ENCODE measurements around the gene THBS4.

THBS4 gene

DNA sequence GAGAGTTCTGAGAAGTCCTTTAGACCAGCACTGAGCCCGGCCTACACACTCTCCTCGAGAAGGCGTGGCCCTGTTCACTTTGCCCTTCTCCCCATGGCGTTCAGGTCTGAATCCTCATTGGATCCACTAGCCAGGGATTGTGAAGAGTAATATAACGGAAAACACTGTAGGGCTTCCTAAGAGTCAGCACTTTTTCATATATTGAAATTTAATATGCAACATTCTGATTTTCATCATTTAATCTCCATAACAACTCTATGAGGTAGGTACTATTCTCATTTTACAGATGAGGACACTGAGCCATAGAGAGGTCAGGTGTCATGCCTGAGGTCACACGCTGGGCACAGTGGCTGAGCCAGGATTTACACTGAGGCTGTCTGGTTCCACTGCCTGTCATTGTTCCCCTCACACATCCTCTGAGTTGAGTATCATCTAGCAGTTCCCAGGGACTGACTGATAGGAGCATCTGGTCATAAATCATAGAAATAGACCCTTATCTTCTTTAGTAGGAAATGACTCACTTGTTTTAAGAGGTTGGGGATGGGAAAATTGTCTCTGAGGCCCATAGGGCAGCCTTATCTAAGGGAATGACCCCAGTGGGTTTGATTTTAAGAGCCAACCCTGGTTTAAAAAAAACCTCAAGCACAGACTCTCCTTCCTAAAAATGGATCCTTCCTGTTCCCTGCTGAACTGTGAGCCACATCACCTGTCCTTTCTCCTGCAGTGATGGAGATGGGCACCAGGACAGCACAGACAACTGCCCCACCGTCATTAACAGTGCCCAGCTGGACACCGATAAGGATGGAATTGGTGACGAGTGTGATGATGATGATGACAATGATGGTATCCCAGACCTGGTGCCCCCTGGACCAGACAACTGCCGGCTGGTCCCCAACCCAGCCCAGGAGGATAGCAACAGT is 41.2 kb downstream of the THBS4 start:
- H3K4me3 ChIP-seq (ENCODE audit: low read depth, low read length) = no peak overlapping the region
- TF ChIP-seq, protein P1, sequence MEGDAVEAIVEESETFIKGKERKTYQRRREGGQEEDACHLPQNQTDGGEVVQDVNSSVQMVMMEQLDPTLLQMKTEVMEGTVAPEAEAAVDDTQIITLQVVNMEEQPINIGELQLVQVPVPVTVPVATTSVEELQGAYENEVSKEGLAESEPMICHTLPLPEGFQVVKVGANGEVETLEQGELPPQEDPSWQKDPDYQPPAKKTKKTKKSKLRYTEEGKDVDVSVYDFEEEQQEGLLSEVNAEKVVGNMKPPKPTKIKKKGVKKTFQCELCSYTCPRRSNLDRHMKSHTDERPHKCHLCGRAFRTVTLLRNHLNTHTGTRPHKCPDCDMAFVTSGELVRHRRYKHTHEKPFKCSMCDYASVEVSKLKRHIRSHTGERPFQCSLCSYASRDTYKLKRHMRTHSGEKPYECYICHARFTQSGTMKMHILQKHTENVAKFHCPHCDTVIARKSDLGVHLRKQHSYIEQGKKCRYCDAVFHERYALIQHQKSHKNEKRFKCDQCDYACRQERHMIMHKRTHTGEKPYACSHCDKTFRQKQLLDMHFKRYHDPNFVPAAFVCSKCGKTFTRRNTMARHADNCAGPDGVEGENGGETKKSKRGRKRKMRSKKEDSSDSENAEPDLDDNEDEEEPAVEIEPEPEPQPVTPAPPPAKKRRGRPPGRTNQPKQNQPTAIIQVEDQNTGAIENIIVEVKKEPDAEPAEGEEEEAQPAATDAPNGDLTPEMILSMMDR (IDR thresholded peaks at IDR 0.05; ENCODE audit: borderline replicate concordance, insufficient read depth, low read depth, low read length) = no peak

DNA sequence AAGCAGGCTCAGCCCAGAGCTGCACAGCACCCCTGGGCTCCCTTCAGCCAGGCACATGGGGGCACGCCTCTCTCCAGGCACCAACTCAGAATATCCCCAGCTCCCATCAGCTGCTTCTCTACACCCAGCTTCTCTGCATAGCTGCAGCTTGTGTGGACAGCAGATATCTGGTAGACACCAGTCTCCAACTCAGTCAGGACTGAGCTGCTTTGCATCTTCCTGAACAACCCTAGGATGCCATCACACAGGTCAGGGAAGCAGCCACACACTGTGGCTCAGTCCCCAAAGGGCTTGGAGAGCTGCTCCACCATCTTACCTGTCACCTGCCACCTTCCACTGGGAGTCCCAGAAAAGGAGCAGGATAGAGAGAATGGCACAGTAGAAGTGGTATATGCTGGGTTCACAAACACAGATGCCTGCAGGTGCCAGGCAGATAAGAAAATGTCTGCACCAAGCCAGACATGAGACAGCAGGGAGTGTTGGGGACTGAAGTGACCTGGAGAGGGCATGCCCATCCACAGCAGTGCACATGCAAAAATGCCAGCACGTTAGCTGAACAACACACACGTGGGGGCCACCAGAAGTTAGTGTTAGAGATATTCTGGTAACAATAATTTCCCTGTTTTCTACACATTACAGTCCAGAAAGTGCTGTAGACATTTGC is 42.0 kb downstream of the THBS4 start:
- TF ChIP-seq, protein P1 (IDR thresholded peaks at IDR 0.05; ENCODE audit: borderline replicate concordance, insufficient read depth, low read depth, low read length) = no peak

DNA sequence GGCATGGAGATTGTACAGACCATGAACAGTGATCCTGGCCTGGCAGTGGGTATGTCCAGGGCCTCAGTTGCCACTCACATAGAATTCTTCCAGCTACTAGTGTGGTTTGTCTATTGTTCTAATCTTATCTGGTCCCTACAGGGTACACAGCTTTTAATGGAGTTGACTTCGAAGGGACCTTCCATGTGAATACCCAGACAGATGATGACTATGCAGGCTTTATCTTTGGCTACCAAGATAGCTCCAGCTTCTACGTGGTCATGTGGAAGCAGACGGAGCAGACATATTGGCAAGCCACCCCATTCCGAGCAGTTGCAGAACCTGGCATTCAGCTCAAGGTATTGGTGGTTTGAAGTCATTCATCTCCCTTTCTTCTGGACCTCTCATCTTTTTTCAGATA is 43.8 kb downstream of the THBS4 start:
- H3K4me3 ChIP-seq (ENCODE audit: low read depth, low read length) = no peak overlapping the region
- TF ChIP-seq, protein P1 (IDR thresholded peaks at IDR 0.05; ENCODE audit: borderline replicate concordance, insufficient read depth, low read depth, low read length) = no peak

More for the DNA sequence above, 42.0 kb downstream of the THBS4 start:
- H3K4me3 ChIP-seq (ENCODE audit: low read depth, low read length) = no peak overlapping the region

DNA sequence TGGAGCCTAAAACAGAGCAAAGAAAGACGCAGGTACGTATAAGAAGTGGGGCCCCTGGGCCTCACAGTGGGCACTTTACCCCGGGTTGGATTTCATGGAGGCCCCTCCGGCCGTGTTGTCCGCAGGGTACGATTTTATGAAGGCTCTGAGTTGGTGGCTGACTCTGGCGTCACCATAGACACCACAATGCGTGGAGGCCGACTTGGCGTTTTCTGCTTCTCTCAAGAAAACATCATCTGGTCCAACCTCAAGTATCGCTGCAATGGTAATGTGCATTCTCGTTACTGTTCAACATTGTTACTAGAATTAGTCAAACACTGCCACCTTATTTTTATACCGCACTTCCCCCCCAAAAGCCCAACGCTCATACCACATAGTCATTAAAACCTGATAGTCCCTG is 47.1 kb downstream of the THBS4 start:
- TF ChIP-seq, protein P1 (IDR thresholded peaks at IDR 0.05; ENCODE audit: borderline replicate concordance, insufficient read depth, low read depth, low read length) = no peak
- no peak overlapping the region for H3K4me3 ChIP-seq (ENCODE audit: low read depth, low read length)

DNA sequence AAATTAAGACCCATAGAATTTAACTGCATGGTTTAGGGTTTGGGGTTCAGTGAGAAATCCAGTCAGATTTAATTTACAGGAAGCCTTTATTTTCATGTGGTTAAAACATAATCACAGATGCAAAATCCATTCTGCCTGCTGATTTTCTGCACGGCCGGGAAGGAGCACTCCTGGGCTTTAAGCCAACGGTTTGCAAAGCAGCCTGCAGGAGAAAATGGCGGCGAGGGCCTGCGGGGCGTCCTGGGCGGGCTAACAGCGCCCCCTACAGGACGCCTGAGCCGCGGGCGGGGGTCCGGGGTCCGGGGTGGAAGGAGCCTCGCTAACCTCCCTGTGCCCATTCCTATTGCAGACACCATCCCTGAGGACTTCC is 47.6 kb downstream of the THBS4 start:
- TF ChIP-seq, protein P1 (IDR thresholded peaks at IDR 0.05; ENCODE audit: borderline replicate concordance, insufficient read depth, low read depth, low read length) = peak; percentile 84
- no peak overlapping the region for H3K4me3 ChIP-seq (ENCODE audit: low read depth, low read length)

DNA sequence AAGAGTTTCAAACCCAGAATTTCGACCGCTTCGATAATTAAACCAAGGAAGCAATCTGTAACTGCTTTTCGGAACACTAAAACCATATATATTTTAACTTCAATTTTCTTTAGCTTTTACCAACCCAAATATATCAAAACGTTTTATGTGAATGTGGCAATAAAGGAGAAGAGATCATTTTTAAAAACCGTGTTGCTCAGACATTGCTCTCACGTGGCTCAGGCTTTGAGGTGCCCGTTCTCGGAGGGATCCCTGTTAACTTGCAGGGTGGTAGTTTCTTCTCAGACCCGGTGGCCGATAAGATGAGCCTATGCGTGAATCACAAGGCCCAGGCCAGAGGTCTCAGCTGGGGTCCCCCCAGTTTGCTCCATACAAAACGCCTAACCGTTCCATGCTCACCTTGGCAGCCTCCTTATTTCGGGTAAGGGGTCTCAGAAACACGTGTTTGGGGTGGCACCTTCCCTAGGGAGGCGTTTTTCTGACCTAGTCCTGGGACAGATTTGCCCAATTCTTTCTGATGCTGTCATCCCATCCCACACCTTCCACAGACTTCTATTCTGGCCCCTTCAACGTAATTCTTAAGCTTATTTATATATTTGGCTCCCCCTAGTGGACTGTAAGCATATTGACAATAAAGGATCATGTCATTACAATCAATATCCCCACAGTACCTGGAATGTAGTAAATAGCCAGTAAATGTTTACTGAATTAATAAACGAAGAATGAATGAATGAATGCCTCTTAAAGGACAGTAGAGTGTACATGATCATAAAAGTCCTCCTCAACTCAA is 48.1 kb downstream of the THBS4 start:
- peak overlapping the region; percentile 24 for H3K4me3 ChIP-seq (ENCODE audit: low read depth, low read length)
- TF ChIP-seq, protein P1 (IDR thresholded peaks at IDR 0.05; ENCODE audit: borderline replicate concordance, insufficient read depth, low read depth, low read length) = peak; percentile 32; the same call in 1 of the 2 replicates
